NCI-H2107 treated with DMSO at 0.1 percent for 48 hours (cell line): ENCODE measurements around the gene GLS.
"Not testable (repeated sequence)": the region's sequence is repeated elsewhere in the genome, so short reads cannot be mapped to it uniquely, and the experiment has no call there.

Experiments
- DNase-seq: peaks from one replicate; lab custom pipeline; 2025; ENCODE audit not compliant: unreplicated experiment; lab: John Stamatoyannopoulos, UW

Gene GLS

GRCh38 chr2:190855245-190855644, 25.4 kb upstream of the GLS start:
- no peak for DNase-seq

DNA sequence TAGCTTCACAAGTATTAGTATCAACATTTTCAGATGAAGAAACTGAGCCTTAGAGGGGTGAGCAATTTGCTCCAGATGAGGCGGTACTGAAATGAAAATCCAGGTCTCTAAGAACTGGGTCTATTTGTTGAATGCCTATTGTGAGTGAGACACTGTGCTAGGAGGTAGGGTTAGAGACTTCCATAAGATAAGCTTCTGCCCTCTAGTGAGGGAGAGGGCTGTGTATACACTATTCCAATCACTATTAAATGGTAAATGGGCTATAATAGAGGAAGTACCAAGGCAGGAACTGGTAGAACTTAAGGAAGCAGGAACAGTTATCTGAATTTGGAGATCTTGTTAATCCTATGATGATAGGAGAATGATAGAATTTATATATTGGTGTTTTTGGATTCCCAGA, 23.6 kb upstream of the GLS start:
- no peak for DNase-seq

DNA sequence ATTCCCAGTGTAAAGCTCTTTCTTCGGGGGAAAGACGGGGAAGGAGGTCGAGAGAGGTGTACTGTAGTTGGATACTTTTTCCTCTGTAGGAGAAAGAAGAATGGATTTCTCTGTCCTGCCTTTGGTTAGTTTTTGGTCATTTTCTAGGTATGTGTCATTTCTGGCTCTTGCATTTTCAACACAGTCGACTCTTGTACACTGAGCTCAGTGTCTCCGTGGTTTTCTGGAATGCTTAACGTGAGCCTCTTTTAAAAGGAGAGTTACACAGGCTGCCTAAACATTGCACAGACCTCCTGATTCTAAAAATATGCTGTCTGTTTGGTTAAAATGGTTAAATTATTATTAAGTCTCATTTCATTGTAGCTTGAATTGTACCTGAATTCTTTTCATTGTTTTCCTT, 21.8 kb upstream of the GLS start:
- DNase-seq, result no peak

GRCh38 chr2:190859347-190860297, 21.0 kb upstream of the GLS start:
- no peak for DNase-seq

DNA sequence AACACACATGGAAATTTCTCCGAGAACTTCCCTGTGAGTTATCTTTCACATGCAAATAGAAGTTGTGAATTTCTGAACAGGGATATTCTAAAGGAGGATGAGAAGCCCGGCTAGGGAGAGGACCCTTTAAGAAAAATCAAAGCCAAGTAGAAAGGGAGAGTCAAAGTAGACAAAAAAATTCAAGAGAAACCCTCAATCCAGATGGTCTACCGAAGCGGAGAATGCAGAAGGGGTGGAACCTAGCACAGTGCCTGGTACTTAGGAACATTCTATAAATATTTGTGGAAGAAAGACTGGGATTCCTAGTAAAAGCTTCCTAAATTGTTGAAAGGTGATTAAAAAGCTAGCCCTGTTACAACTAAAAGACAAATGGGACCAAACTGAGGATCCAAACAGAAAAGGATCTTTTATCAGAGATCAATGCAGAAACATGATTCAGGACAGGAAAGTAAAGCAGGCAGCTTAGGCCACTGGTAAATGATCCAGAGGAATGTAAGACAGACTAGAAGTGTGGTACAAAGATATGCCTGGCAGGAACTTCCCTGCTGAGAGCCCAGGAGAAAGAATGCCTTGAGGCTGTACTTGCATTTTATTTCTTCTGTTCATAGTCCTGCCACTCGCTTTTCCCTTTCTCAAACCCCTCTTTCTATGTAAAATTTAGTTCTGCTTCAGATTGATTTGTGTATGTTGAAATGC, 19.5 kb upstream of the GLS start:
- DNase-seq, result no peak

DNA sequence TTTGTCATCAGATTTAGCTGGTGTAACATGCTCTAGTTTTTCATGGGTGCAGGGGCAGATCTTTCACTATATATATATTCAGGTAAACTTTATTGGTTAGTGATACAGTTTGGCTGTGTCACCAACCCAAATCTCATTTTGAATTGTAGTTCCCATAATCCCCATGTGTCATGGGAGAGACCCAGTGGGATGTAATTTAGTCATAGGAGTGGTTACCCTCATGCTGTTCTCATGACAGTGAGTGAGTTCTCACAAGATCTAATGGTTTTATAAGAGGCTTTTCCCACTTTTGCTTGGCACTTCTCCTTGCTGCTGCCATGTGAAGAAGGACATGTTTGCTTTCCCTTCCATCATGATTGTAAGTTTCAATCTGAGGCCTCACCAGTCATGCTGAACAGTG, 18.5 kb upstream of the GLS start:
- not testable (repeated sequence) for DNase-seq

DNA sequence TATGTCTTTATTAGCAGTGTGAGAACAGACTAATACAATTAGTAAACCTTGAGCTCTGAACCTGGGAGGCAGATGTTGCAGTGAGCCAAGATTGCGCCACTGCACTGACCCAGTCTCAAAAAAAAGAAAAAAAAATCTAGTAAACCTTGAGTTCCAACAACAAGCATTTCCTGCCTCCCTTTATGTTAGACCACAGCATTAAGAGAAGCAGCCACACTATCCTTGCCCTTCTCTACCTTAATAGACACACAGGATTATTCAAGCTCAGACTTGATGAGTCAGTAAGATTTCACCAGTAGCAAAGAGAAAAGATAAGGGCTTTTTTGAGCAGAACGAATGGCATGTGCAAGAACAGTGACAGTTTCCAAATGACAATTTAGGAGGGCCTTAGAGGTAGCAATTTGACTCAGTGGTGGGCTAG, 18.0 kb upstream of the GLS start:
- no peak for DNase-seq

DNA sequence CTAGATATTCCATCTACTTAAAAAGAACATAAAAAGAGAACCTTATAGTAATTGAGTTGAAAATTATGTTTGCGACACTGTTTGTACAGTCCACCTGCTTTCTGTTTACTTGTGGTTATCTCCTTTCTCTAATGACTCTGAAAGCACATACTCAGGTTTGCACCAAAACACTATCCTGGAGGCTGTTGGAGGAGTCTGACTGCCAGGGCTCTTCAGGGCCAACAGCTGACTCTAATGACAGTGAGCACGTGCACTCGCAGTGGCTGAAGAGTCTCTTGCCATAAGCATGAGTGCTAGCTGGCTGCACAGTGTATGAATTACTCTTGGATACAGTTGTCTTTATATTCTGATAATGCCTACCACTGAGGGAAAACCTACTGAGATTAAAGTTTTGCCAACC, 16.7 kb upstream of the GLS start:
- DNase-seq, result peak; percentile 99

DNA sequence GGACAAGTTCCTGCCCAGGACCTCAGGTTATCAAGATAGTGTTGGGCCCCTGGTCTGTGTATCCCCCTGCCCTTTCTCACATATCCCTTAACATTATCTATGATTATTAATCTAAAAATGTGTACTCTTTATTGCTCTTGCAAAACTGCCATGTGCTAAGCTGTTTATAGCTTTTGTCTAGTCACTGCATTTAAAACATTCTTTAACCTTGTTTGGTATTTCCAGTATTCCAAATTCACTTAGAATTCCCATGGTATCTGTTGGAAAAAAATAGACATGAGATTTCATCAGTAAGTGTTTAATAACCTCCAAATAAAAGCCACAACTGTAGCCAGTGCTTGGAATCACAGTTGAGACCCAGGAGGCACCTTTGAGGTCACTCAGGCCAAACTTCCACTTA, 16.2 kb upstream of the GLS start:
- no peak for DNase-seq

GRCh38 chr2:190867212-190867611, 13.4 kb upstream of the GLS start:
- no peak for DNase-seq

GRCh38 chr2:190867832-190868231, 12.8 kb upstream of the GLS start:
- DNase-seq, result no peak

- DNase-seq, result no peak
Measured at GRCh38 chr2:190869721-190870120, 10.9 kb upstream of the GLS start.

- not testable (repeated sequence) for DNase-seq
Measured at GRCh38 chr2:190873451-190873850, 7.2 kb upstream of the GLS start.

DNA sequence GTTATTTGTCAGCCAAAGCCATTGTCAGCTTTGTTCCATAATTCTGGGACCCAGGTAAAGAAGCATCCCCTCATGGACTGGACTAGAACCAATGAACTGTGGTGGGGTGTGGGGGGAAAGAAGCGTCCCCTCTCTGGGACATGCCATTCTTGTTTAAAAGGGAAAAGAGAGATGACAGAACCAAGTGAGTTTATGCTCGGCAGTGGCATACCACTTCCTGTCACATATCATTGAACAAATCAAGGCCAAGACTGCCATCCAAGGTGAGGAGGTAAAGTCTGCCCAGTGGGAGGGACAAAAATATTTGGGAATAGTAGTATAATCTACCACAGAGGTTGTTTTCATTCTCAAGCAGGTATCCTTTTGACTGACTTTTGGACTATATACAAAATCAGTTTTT, 4.7 kb upstream of the GLS start:
- DNase-seq, result no peak

DNA sequence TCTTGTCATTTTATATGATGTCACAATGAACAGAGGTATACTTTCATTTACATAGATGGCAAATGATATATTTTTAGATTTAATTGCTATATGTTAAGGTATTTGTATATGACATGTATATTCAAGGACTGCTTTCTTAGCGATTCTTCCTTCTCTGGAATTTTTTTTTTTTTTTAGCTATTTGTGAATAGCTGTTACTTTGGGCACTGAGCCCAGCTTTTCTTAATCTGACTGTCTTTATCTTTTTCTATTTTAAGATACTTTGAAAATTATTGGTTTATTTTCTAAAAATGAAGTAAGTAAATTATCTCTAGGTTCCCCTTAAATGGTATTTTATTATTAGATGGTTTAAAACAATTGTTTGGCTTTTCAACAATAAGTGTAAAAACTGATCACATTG, 4.0 kb upstream of the GLS start:
- no peak for DNase-seq

DNA sequence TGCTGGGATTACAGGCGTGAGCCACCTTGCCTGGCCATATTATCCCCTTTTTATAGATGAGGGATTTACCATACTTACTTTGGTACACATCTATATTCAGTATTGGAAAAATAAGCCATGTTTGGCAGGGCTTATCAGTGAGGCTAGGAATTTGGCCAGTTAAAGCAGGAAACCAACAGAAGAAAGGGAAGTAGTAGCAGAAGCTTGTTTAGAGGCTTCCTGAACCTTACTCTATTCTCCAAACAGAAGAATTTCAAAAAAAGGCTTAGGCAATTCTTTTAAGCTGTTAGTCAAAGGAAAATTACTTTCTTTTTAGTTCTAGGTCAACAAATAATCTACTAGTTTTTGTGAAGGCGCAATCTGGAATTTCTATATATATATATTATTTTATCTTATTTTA, 3.2 kb upstream of the GLS start:
- no peak for DNase-seq

GRCh38 chr2:190879474-190880377, 895 bp upstream of the GLS start:
- DNase-seq, result no peak

DNA sequence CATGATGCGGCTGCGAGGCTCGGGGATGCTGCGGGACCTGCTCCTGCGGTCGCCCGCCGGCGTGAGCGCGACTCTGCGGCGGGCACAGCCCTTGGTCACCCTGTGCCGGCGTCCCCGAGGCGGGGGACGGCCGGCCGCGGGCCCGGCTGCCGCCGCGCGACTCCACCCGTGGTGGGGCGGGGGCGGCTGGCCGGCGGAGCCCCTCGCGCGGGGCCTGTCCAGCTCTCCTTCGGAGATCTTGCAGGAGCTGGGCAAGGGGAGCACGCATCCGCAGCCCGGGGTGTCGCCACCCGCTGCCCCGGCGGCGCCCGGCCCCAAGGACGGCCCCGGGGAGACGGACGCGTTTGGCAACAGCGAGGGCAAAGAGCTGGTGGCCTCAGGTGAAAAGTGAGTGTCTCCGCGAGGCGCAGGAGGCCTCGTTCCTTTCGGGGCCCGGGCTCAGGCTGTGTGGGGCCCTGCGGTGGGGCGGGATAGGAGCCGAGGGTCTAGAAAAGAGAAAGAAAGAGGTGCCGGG, 520 bp downstream of the GLS start:
- DNase-seq, result no peak

DNA sequence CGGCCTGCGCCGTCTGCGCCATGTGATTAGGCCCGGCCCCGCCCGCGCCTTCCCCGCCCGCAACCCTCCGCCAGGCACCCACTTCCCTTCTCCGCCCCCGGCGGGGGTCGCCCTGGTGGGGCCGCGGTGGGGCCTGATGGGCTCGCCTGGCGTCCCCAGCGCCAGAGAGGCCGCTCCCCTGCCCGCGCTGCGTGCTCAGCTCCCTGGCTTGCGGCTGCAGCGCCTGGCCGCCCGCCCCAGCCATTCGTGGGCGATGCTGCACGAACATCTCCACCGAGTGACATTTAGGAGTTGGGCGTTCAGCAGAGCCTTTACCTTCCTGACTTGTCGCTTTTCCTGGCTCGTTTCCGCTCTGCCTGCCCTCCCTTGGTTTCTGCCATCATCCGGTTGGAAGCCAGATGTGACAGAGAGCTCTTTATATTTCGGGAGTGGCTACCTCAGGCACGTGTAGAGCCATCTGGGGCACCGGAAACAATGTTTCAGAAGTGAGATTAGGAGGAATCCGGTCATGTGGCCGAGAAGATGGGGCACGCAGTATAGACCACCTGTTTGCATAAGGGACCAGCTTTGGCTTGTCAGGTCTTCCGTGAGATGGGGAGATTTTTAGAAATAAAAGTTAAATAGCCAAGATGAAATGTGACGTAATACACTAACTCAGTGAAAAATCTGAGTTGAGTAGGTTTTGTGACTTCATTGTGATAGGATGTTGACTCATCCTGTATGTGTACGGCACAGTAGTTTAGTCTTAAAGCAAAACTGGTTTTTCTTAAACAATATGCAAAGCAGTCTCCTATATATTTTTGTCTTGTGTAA, 1.2 kb downstream of the GLS start:
- peak; percentile 56 for DNase-seq

- no peak for DNase-seq
Measured at GRCh38 chr2:190882411-190882766, 1.8 kb downstream of the GLS start.
